ENCODE measurements around the gene SLC5A11. TPM values are rescaled to one million over a fixed set of nuclear protein-coding genes. Genes with fewer than 3 reads are reported as not detected.
"Not testable (repeated sequence)": the region's sequence is repeated elsewhere in the genome, so short reads cannot be mapped to it uniquely, and the experiment has no call there.

Gene SLC5A11
- total RNA-seq, 3 donors from 2014 or later, result 0.63 to 2.4 (median 1.3) TPM

GRCh38 chr16:24810951-24811843 is 34.6 kb upstream of the SLC5A11 start:
- no peaks in the 10 kb centered on the region for H3K4me1 ChIP-seq (ENCODE audit: low read depth)
- no peak for DNase-seq
- intact Hi-C loops (cut with DNase I, micrococcal nuclease), result no loop called here
- H3K36me3 ChIP-seq (ENCODE audit: low read depth), result peaks cover 19% of the 10 kb centered on the region
- TF ChIP-seq, protein P1, sequence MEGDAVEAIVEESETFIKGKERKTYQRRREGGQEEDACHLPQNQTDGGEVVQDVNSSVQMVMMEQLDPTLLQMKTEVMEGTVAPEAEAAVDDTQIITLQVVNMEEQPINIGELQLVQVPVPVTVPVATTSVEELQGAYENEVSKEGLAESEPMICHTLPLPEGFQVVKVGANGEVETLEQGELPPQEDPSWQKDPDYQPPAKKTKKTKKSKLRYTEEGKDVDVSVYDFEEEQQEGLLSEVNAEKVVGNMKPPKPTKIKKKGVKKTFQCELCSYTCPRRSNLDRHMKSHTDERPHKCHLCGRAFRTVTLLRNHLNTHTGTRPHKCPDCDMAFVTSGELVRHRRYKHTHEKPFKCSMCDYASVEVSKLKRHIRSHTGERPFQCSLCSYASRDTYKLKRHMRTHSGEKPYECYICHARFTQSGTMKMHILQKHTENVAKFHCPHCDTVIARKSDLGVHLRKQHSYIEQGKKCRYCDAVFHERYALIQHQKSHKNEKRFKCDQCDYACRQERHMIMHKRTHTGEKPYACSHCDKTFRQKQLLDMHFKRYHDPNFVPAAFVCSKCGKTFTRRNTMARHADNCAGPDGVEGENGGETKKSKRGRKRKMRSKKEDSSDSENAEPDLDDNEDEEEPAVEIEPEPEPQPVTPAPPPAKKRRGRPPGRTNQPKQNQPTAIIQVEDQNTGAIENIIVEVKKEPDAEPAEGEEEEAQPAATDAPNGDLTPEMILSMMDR (IDR thresholded peaks at IDR 0.05), result no peak
- no peaks in the 10 kb centered on the region for H3K9me3 ChIP-seq
- no peak overlapping the region for H3K4me3 ChIP-seq
- no peak for ATAC-seq

- ATAC-seq; intact Hi-C loops (cut with DNase I, micrococcal nuclease); H3K4me3 ChIP-seq; H3K9me3 ChIP-seq; DNase-seq; H3K4me1 ChIP-seq (ENCODE audit: low read depth): not testable (repeated sequence)
- H3K36me3 ChIP-seq (ENCODE audit: low read depth), result peaks cover 14% of the 10 kb centered on the region
Measured at GRCh38 chr16:24812813-24813212, 33.0 kb upstream of the SLC5A11 start.

- ATAC-seq (no peak), DNase-seq (no peak)
- H3K4me1 ChIP-seq (ENCODE audit: low read depth), result no peaks in the 10 kb centered on the region
- TF ChIP-seq, protein P1 (IDR thresholded peaks at IDR 0.05), result no peak
- H3K36me3 ChIP-seq (ENCODE audit: low read depth), result peaks cover 12% of the 10 kb centered on the region
- intact Hi-C loops (cut with DNase I, micrococcal nuclease), result no loop called here
- no peaks in the 10 kb centered on the region for H3K9me3 ChIP-seq
- H3K4me3 ChIP-seq, result no peak overlapping the region
Measured at GRCh38 chr16:24815021-24815420, 30.7 kb upstream of the SLC5A11 start.

DNA sequence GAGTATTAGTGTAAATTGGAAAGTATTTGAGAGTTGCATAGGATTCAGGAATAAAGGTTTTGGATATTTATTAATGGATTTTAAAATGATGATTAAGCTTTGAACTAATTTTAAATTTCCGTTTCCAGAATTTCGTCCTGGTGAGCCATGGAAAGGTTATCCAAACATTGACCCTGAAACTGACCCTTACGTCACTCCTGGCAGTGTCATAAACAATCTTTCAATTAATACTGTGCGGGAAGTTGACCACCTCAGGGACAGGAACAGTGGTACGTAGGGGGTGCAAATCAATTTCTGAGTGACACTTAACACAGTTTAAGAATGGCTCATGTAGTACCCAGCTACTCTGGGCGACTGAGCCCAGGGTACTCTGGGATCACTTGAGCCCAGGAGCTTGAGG is 29.1 kb upstream of the SLC5A11 start:
- Histone ChIP-seq H3K4me1 (ENCODE audit: low read depth) (no peaks in the 10 kb centered on the region), H3K9me3 (no peaks in the 10 kb centered on the region), H3K4me3 (no peak overlapping the region), H3K36me3 (ENCODE audit: low read depth) (peaks cover 17% of the 10 kb centered on the region)
- TF ChIP-seq, protein P1 (IDR thresholded peaks at IDR 0.05), result no peak
- DNase-seq (no peak), ATAC-seq (no peak)
- intact Hi-C loops (cut with DNase I, micrococcal nuclease), result no loop called here

GRCh38 chr16:24819462-24820040 is 26.2 kb upstream of the SLC5A11 start:
- ATAC-seq (no peak), DNase-seq (no peak)
- H3K36me3 ChIP-seq (ENCODE audit: low read depth), result peaks cover 29% of the 10 kb centered on the region
- intact Hi-C loops (cut with DNase I, micrococcal nuclease), result no loop called here
- TF ChIP-seq, protein P1 (IDR thresholded peaks at IDR 0.05), result no peak
- no peak overlapping the region for H3K4me3 ChIP-seq
- H3K9me3 ChIP-seq, result no peaks in the 10 kb centered on the region
- H3K4me1 ChIP-seq (ENCODE audit: low read depth), result no peaks in the 10 kb centered on the region

GRCh38 chr16:24820522-24820921 is 25.2 kb upstream of the SLC5A11 start:
- TF ChIP-seq, protein P1 (IDR thresholded peaks at IDR 0.05), result no peak
- Histone ChIP-seq H3K4me1 (ENCODE audit: low read depth) (no peaks in the 10 kb centered on the region), H3K36me3 (ENCODE audit: low read depth) (peaks cover 28% of the 10 kb centered on the region), H3K4me3 (no peak overlapping the region), H3K9me3 (no peaks in the 10 kb centered on the region)
- ATAC-seq, result no peak
- intact Hi-C loops (cut with DNase I, micrococcal nuclease), result no loop called here
- no peak for DNase-seq

Measured in mucosa of descending colon (tissue), 3 donors.